Ramos (cell line): ENCODE results near the gene FBXO15.

Experiments
- in situ Hi-C: fragments of 300-500 bp; cut with MboI; formaldehyde crosslinking; loops from one replicate; pipeline ENCODE4 v1.14.3; 2022; ENCODE audit warnings: low sequenced_read_pairs; ENCODE audit not compliant: unreplicated experiment

Gene FBXO15

GRCh38 chr18:74068296-74068695 is 79.3 kb downstream of the FBXO15 start:
- in situ Hi-C loops = no loop called here

GRCh38 chr18:74066018-74066417 is 81.6 kb downstream of the FBXO15 start:
- in situ Hi-C loops = no loop called here

- in situ Hi-C loops = no loop called here
These were observed 82.3 kb downstream of the FBXO15 start for GRCh38 chr18:74065366-74065765.

- in situ Hi-C loops = no loop called here
These were observed 83.1 kb downstream of the FBXO15 start for GRCh38 chr18:74064510-74064909.

GRCh38 chr18:74063557-74063956 is 84.1 kb downstream of the FBXO15 start:
- in situ Hi-C loops = no loop called here

GRCh38 chr18:74063023-74063422 is 84.6 kb downstream of the FBXO15 start:
- in situ Hi-C loops = no loop called here

GRCh38 chr18:74062037-74062436 is 85.6 kb downstream of the FBXO15 start:
- in situ Hi-C loops = no loop called here

- in situ Hi-C loops = no loop called here
These were observed 87.1 kb downstream of the FBXO15 start for GRCh38 chr18:74060579-74060978.

- in situ Hi-C loops = no loop called here
These were observed 96.8 kb downstream of the FBXO15 start for GRCh38 chr18:74050807-74051206.

GRCh38 chr18:74040459-74041332 is 106.9 kb downstream of the FBXO15 start:
- in situ Hi-C loops = no loop called here

GRCh38 chr18:74040008-74040407 is 107.6 kb downstream of the FBXO15 start:
- in situ Hi-C loops = no loop called here

- in situ Hi-C loops = no loop called here
These were observed 118.5 kb downstream of the FBXO15 start for GRCh38 chr18:74029161-74029560.
